Measurements from ENCODE around the gene RHBDL3.

DNA sequence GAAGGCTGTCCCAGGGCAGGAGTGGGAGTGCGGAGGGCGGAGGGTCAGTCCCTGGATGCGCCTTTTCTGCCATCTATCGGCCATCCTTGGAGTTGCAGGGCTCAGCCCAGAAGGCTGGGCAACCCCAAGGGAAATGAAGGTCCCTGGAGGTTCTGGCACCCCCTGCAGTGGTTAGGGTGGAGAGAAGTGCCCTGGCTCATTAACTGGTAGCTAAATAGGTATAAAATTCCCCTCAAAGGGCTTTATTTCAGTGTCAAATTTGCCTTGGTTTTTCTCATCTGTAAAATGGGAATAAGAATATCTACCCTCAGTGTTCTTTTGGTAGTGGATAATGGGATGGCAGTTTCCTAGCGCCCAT is 53.9 kb downstream of the RHBDL3 start:
- TF ChIP-seq TEAD4 (IDR thresholded peaks at IDR 0.05; ENCODE audit: low read depth, low read length) (no peak), EZH2 (IDR thresholded peaks at IDR 0.05; ENCODE audit: low read depth, low read length, severe bottlenecking) (no peak), GTF2F1 (IDR thresholded peaks at IDR 0.05; ENCODE audit: borderline replicate concordance, low read depth, low read length) (no peak), POLR2A (IDR thresholded peaks at IDR 0.05; ENCODE audit: control extremely low read depth in 1 of 2, low read depth in 2 of 2, low read length in 2 of 2) (no peak), POLR2AphosphoS5 (IDR thresholded peaks at IDR 0.05; ENCODE audit: low read depth, low read length) (no peak), TCF12 (IDR thresholded peaks at IDR 0.05; ENCODE audit: low read depth, low read length) (no peak)
- TF ChIP-seq, protein P1, sequence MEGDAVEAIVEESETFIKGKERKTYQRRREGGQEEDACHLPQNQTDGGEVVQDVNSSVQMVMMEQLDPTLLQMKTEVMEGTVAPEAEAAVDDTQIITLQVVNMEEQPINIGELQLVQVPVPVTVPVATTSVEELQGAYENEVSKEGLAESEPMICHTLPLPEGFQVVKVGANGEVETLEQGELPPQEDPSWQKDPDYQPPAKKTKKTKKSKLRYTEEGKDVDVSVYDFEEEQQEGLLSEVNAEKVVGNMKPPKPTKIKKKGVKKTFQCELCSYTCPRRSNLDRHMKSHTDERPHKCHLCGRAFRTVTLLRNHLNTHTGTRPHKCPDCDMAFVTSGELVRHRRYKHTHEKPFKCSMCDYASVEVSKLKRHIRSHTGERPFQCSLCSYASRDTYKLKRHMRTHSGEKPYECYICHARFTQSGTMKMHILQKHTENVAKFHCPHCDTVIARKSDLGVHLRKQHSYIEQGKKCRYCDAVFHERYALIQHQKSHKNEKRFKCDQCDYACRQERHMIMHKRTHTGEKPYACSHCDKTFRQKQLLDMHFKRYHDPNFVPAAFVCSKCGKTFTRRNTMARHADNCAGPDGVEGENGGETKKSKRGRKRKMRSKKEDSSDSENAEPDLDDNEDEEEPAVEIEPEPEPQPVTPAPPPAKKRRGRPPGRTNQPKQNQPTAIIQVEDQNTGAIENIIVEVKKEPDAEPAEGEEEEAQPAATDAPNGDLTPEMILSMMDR (IDR thresholded peaks at IDR 0.05; ENCODE audit: control extremely low read depth in 1 of 3, insufficient read depth in 1 of 3, low read depth in 1 of 3, low read length in 3 of 3), result peak; percentile 96 to 99 (median 99)
